C4-2B (cell line): ENCODE measurements around the gene SYCN.
"Not testable (repeated sequence)": the region's sequence is repeated elsewhere in the genome, so short reads cannot be mapped to it uniquely, and the experiment has no call there.

Experiments
- ZFX ChIP-seq: fragments of 450-650 bp; IDR thresholded peaks from 2 replicates; pipeline ENCODE4 v1.6.1; 2017
- TF ChIP-seq, protein P1 (sequence below): fragments of 450-650 bp; conservative IDR thresholded peaks from 2 replicates; pipeline ENCODE4 v1.5.1; 2017; ENCODE audit warnings: mild to moderate bottlenecking

DNA sequence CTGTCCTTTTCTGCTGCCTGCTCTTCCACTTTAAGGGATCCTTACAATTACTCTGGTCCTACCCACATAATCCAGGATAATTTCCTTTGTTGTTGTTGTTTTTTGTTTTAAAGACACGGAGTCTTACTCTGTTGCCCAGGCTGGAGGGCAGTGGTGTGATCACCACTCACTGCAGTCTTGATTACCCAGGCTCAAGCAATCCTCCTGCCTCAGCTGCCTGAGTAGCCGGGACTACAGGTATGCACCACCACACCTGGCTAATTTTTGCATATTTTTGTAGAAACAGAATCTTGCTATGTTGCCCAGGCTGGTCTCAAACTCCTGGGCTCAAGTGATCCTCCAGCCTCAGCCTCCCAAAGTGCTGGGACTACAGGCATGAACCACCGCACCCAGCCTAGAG is 11.3 kb upstream of the SYCN start:
- TF ChIP-seq, protein P1, sequence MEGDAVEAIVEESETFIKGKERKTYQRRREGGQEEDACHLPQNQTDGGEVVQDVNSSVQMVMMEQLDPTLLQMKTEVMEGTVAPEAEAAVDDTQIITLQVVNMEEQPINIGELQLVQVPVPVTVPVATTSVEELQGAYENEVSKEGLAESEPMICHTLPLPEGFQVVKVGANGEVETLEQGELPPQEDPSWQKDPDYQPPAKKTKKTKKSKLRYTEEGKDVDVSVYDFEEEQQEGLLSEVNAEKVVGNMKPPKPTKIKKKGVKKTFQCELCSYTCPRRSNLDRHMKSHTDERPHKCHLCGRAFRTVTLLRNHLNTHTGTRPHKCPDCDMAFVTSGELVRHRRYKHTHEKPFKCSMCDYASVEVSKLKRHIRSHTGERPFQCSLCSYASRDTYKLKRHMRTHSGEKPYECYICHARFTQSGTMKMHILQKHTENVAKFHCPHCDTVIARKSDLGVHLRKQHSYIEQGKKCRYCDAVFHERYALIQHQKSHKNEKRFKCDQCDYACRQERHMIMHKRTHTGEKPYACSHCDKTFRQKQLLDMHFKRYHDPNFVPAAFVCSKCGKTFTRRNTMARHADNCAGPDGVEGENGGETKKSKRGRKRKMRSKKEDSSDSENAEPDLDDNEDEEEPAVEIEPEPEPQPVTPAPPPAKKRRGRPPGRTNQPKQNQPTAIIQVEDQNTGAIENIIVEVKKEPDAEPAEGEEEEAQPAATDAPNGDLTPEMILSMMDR, result not testable (repeated sequence)
- TF ChIP-seq ZFX, result not testable (repeated sequence)
